ENCODE data around the gene CLRN2.

- TF ChIP-seq CTCF (IDR thresholded peaks at IDR 0.05) (no peak), POLR2A (IDR thresholded peaks at IDR 0.05) (no peak)
Measured at GRCh38 chr4:17476853-17477252, 38.1 kb upstream of the CLRN2 start.
